DMS 273 (cell line): ENCODE measurements around the gene NR6A1.

Source experiments
- DNase-seq: peaks from one replicate; lab custom pipeline; 2025; ENCODE audit not compliant: unreplicated experiment; lab: John Stamatoyannopoulos, UW

NR6A1 gene

DNA sequence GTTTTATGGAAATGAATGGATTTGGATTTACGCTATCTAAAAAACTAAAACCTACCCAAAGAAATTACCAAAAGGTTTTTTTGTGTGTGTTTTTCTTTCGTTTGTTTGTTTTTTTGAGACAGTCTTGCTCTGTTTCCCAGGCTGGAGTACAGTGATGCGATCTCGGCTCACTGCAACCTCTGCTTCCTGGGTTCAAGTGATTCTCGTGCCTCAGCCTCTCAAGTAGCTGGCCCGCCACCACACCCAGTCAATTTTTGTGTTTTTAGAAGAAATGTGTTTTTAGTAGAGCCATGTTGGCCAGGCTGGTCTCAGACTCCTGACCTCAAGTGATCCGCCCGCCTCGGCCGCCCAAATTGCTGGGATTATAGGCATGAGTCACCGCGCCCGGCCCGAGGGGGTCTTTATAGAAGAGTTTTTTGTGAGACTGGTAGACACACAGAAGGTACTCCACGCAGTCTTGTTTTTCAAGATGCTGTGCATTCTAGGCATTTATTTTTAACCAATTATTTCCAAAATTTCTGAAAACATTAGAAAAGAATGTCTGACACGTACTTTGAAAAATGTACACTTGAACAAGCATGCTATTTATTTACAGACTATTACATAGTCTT, 75.7 kb downstream of the NR6A1 start:
- DNase-seq = no peak

DNA sequence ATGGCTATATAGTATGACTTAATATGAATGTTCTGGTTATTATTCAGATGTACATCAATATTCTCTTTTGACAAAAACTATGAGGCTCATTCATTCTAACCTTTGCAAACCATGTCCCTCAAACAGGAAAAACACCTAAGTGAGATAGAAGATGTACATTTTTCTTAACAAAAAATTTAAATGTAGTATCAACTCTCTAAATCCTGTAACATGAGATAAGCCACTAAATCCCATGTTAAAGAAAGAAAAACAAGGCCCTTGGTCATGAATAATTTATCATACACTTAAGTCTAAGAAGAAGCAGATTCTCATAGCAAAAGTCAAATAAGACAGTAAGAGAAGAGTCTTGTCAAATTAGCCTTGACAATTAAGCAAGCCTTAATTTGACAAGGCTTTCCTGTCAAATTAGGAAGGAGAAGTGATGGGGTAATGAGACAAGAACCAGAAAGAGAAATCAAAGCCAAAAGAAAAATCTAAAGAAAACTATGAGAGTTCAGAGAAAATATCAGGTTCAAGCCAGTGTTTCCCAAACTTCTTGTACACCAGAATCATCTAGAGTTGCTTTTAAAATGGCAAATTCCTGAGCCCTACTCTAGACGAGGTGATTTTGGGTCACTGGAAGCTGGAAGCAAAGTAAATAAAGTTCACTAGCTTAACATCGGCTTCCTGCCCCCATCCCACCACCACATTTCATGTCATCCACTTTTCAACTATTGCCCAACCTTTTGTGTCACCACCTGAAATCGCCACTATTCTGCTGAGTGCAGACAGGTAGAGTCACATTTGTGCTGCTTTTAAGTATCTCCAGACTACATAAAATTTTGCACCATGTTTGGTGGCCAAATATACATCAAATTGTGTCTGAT, 76.5 kb downstream of the NR6A1 start:
- no peak for DNase-seq

GRCh38 chr9:124693403-124693802, 77.7 kb downstream of the NR6A1 start:
- no peak for DNase-seq

DNA sequence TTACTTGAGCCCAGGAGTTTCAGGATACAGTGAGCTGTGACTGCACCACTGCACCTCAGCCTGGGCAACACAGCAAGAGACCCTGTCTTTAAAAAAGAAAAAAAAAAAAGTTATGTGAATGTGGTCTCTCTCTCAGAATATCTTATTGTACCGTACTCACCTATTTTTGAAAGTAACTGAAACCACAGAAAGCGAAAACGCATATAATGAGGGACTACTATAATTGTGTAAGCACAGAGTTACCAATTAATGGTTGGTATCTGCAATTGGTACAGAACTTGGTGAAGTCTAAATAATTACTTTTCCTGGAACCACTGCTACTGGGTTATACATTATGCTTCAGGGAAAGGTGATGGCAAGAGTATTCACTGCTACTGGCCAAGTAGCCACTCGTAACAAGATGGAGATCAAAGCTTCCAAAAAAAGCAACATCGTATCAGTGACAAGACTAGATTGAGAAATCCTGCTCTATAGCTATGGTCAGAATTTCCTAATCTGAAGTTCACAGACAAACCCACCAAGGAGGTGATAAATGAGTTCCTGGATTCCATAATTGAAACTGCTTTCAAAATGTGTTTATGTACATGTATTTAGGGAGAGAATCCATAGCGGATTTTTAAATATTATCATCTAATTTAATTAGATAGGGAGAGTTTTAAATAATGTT, 82.7 kb downstream of the NR6A1 start:
- no peak for DNase-seq

DNA sequence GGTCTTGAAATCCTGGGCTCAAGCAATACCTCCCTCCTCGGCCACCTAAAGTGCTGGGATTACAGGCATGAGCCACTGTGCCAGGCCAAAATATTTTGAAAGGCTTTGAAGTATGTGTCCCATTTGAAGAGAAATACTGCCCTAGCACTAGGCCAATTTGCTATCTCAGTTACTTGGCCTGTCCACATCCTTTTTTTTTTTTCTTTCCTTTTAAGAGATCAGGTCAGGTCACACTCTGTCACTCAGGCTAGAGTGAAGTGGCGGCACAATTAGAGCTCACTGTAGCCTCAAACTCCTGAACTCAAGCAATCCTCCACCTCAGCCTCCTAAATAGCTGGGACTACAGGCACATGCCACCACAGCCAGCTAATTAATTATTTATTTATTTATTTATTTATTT, 84.2 kb downstream of the NR6A1 start:
- no peak for DNase-seq

- no peak for DNase-seq
These were observed 85.9 kb downstream of the NR6A1 start for GRCh38 chr9:124685217-124685616.

DNA sequence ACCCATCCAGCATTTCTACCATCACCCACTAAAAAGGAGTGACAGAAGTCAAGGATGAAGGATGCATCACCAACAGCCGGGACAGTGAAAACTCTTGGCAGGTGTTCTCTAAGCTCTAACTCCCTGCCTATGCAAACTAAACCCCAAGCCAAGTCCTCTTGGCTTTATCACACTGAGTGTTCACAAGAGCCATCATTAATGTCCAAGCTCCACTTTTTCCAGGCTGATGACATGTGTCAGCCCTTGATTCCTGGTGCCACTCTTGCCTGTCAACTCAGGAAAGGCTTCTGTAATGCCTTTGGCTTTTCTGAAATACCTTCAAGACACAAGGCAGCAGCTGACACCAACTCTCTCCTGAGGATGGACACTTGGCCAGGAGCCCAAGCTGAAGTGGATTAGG, 86.9 kb downstream of the NR6A1 start:
- no peak for DNase-seq

GRCh38 chr9:124683043-124683442, 88.1 kb downstream of the NR6A1 start:
- no peak for DNase-seq

GRCh38 chr9:124680714-124681390, 90.3 kb downstream of the NR6A1 start:
- no peak for DNase-seq

DNA sequence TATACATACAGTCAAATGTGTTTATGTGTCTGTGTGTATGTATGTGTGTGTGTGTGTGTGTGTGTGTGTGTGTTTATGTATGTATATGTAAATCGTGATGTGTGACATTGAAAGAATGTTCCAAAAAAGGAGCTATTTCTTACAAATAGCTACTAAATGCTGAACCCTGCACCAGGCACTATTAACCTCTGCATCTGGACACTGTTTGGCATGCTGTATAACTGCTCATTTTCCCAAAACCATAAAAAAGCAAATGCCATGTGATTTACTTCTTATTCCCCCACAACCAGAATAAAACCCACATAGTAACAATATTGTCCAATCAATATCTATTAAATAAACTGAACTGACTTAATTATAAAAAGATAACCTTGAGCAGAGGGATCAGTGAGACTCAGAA, 91.1 kb downstream of the NR6A1 start:
- no peak for DNase-seq

GRCh38 chr9:124676159-124676551, 95.0 kb downstream of the NR6A1 start:
- no peak for DNase-seq

DNA sequence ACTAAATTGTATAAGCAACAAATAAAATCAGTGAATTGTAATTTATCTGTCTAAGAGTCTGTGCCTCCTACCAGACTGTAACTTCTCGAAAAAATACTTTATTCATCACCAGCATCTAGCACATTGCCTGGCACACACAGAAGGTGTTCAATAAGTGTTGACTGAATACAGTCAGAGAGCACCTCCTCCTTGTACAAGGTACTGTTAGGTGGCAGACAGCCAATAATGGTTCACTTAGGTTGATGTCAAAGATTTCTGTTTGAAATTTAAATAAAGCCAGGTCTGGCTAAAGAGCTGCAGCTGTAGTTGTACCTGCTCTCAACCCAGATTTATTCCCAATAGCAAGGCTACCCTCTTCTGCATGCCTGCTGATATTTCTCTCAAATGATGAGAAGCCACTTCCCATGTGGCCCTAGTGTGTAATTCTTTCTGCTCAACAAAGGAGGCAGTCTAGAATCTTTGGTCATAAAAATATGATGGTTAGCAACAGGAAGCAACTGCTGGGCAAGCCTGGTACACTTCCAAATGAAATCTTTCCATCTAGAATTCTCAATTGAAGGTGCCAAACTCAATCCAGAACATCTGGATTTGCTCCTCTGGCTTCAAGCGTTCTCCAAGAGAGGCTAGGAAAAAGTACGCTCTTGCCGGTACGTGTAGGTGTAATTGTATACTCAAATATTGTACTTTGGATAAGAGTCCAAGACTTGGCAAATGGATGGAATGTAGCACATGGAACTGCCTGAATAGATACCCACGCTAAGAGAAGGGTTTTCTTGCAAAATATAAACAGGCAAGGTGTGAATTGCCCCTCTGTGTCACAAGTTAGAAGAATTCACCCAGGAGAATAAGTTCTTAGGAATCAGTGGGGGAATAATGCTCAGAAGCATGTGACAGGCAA, 95.6 kb downstream of the NR6A1 start:
- peak; percentile 36 for DNase-seq

DNA sequence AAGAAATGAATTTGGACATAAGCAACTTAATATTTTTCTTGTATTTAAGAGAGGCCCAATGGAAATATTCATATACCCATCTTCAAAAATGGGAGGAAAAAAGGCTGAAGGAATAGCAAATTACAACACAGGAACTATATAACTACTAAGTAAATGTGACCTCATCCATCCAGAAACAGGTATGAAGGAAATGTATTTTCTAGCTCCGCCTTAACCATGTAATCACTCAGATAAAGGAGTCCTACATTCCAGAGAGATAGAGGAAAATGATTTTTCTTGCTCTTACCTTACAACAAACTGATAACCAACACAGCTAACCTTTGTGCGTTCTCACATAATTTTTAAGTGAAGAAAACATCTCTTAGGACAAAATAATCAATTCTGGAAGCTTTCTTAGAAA, 96.5 kb downstream of the NR6A1 start:
- no peak for DNase-seq

DNA sequence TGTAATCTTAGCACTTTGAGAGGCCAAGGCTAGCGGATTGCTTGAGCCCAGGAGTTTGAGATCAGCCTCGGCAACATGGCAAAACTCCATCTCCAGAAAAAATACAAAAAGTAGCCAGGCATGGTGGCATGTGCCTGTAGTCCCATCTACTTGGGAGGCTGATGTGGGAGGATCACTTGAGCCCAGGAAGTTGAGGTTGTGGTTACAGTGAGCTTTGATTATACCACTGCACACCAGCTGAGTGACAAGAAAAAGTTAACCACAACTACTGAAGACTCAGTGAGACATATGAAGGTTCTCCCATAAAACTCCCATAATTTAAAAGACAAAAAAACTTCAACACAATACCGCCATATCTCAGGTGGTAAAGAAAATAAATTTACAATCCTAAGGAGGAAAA, 98.0 kb downstream of the NR6A1 start:
- no peak for DNase-seq

DNA sequence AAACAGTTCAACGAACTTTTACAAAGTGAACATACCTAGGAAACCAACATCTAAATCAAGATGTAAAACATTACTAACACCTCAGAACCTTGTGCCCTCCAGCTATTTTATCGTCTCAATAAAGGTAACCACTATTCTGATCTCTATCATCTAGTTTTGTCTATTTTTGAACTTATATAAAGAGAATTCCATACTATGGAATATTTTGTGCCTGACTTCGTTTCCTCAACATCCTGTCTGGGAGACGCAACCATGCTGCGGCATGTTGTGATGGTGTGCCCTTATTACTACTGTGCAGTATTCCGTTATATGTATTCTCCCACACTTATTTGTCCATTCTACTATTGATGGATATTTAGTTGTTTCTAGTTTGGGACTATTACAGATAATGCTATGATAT, 99.2 kb downstream of the NR6A1 start:
- DNase-seq = no peak

GRCh38 chr9:124666642-124667041, 104.5 kb downstream of the NR6A1 start:
- DNase-seq = no peak

- no peak for DNase-seq
These were observed 105.6 kb downstream of the NR6A1 start for GRCh38 chr9:124665391-124666058.

GRCh38 chr9:124664143-124664542, 107.0 kb downstream of the NR6A1 start:
- no peak for DNase-seq

DNA sequence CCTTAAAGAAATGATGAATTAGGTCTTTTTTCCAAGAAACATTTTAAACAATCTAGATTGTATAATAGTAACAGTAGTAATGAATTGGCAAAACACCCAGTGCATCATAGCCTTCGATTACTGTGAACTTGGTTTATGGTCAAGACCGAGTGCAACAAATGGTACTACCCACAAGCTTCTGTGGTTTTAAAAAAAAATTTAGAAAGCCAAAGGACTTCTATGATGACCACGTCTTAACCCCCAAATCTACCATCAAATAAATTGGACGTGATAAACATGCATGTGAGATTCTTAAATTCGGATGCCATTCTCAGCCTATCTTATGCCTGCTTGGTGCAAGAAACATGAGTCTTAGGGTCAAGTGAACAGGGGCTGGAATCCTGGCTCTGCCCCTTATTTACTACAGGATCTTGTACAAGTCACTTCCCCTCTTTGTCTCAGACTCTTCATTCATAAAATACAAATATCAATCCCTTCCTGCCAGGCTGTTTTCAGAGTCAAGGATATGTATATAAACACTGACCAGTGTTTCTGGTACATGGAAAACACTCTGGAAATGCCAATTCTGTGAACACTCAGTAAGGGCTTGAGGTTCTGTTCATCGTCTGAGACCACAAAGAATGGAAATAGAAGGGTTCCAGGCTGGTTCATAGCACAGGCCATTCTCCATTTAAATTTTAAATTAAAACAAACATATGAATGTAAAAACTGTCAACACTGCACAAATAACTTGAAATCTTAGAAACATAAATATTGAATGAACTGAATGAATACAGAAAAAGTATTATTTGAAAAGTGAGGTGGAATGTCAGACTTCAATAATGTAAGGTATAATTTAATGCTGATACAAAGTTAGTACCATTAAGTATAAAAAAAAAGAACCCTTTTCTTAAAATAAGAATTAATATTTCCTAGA, 107.8 kb downstream of the NR6A1 start:
- DNase-seq = no peak
